ENCODE results near the gene MED13L. TPM values are rescaled to one million over a fixed set of nuclear protein-coding genes. Genes with fewer than 3 reads are reported as not detected.

MED13L gene
- total RNA-seq, 1 donor from 2014 or later, result 89.0 TPM

GRCh38 chr12:116104167-116104767 is 173.2 kb downstream of the MED13L start:
- Mint-ChIP-seq H3K4me1 (peaks cover 13% of the 10 kb centered on the region), H3K4me3 (no peak overlapping the region), H3K9me3 (no peaks in the 10 kb centered on the region), H3K27me3 (ENCODE audit: low read depth) (no peaks in the 10 kb centered on the region), H3K36me3 (ENCODE audit: low read depth) (peaks cover 9% of the 10 kb centered on the region), H3K27ac (ENCODE audit: unreplicated experiment) (no peak overlapping the region)
- DNase-seq (ENCODE audit: low read depth, low spot score), result no peak
- TF ChIP-seq CTCF (conservative IDR thresholded peaks at IDR 0.05), result no peak

GRCh38 chr12:116101991-116102390 is 175.5 kb downstream of the MED13L start:
- H3K4me3 Mint-ChIP-seq, result no peak overlapping the region
- TF ChIP-seq CTCF (conservative IDR thresholded peaks at IDR 0.05), result no peak
- H3K27me3 Mint-ChIP-seq (ENCODE audit: low read depth), result no peaks in the 10 kb centered on the region
- no peak for DNase-seq (ENCODE audit: low read depth, low spot score)
- peaks cover 9% of the 10 kb centered on the region for H3K36me3 Mint-ChIP-seq (ENCODE audit: low read depth)
- no peaks in the 10 kb centered on the region for H3K9me3 Mint-ChIP-seq
- H3K27ac Mint-ChIP-seq (ENCODE audit: unreplicated experiment), result no peak overlapping the region
- peaks cover 16% of the 10 kb centered on the region for H3K4me1 Mint-ChIP-seq

- Mint-ChIP-seq H3K36me3 (ENCODE audit: low read depth) (peaks cover 2% of the 10 kb centered on the region), H3K4me3 (no peak overlapping the region), H3K27me3 (ENCODE audit: low read depth) (no peaks in the 10 kb centered on the region), H3K27ac (ENCODE audit: unreplicated experiment) (peak overlapping the region; percentile 39), H3K4me1 (peaks cover 14% of the 10 kb centered on the region), H3K9me3 (no peaks in the 10 kb centered on the region)
- no peak for TF ChIP-seq CTCF (conservative IDR thresholded peaks at IDR 0.05)
- DNase-seq (ENCODE audit: low read depth, low spot score), result no peak
These were observed 177.7 kb downstream of the MED13L start for GRCh38 chr12:116099652-116100432.

GRCh38 chr12:116096874-116097273 is 180.6 kb downstream of the MED13L start:
- no peak for DNase-seq (ENCODE audit: low read depth, low spot score)
- H3K4me1 Mint-ChIP-seq, result peaks cover 20% of the 10 kb centered on the region
- no peak overlapping the region for H3K27ac Mint-ChIP-seq (ENCODE audit: unreplicated experiment)
- no peak for TF ChIP-seq CTCF (conservative IDR thresholded peaks at IDR 0.05)
- no peaks in the 10 kb centered on the region for H3K36me3 Mint-ChIP-seq (ENCODE audit: low read depth)
- H3K4me3 Mint-ChIP-seq, result no peak overlapping the region
- no peaks in the 10 kb centered on the region for H3K27me3 Mint-ChIP-seq (ENCODE audit: low read depth)
- H3K9me3 Mint-ChIP-seq, result no peaks in the 10 kb centered on the region

GRCh38 chr12:116094475-116094874 is 183.0 kb downstream of the MED13L start:
- DNase-seq (ENCODE audit: low read depth, low spot score), result no peak
- Mint-ChIP-seq H3K9me3 (no peaks in the 10 kb centered on the region), H3K4me3 (no peak overlapping the region), H3K27me3 (ENCODE audit: low read depth) (no peaks in the 10 kb centered on the region), H3K36me3 (ENCODE audit: low read depth) (no peaks in the 10 kb centered on the region), H3K27ac (ENCODE audit: unreplicated experiment) (no peak overlapping the region), H3K4me1 (peaks cover 25% of the 10 kb centered on the region)
- TF ChIP-seq CTCF (conservative IDR thresholded peaks at IDR 0.05), result no peak

All from neural crest cell (in vitro differentiated cells).